C4-2B (cell line): ENCODE data around the gene ARID2.

ENCODE experiments used
- H3K27ac ChIP-seq: fragments of 450-650 bp; 2 replicates; pipeline ENCODE4 v1.5.1; 2017
- CTCF ChIP-seq: fragments of 450-650 bp; conservative IDR thresholded peaks from 2 replicates; pipeline ENCODE4 v1.5.1; 2017; ENCODE audit warnings: mild to moderate bottlenecking
- ZFX ChIP-seq: fragments of 450-650 bp; IDR thresholded peaks from 2 replicates; pipeline ENCODE4 v1.6.1; 2017

ARID2 gene

GRCh38 chr12:45877069-45877468 is 147.6 kb downstream of the ARID2 start:
- no peak for TF ChIP-seq CTCF
- no peak for TF ChIP-seq ZFX
- H3K27ac ChIP-seq, result no peak overlapping the region

GRCh38 chr12:45878630-45879255 is 149.2 kb downstream of the ARID2 start:
- no peak for TF ChIP-seq CTCF
- no peak for TF ChIP-seq ZFX
- no peak overlapping the region for H3K27ac ChIP-seq

- H3K27ac ChIP-seq, result no peak overlapping the region
- TF ChIP-seq CTCF (no peak), ZFX (no peak)
Measured at GRCh38 chr12:45879363-45879895, 149.9 kb downstream of the ARID2 start.

- H3K27ac ChIP-seq, result no peak overlapping the region
- TF ChIP-seq CTCF (no peak), ZFX (no peak)
Measured at GRCh38 chr12:45880533-45880932, 151.0 kb downstream of the ARID2 start.

- TF ChIP-seq ZFX (no peak), CTCF (no peak)
- no peak overlapping the region for H3K27ac ChIP-seq
Measured at GRCh38 chr12:45883187-45883586, 153.7 kb downstream of the ARID2 start.

GRCh38 chr12:45886685-45887084 is 157.2 kb downstream of the ARID2 start:
- TF ChIP-seq CTCF (no peak), ZFX (no peak)
- H3K27ac ChIP-seq, result no peak overlapping the region

GRCh38 chr12:45887544-45887943 is 158.0 kb downstream of the ARID2 start:
- H3K27ac ChIP-seq, result no peak overlapping the region
- TF ChIP-seq CTCF (no peak), ZFX (no peak)
